ENCODE measurements around the gene FOSL2. TPM values are rescaled to one million over a fixed set of nuclear protein-coding genes. Genes with fewer than 3 reads are reported as not detected.
"Not testable (repeated sequence)": the region's sequence is repeated elsewhere in the genome, so short reads cannot be mapped to it uniquely, and the experiment has no call there.

Gene FOSL2
- total and polyA plus RNA-seq, 10 donors: 3.2 to 134 (median 91.2) TPM

DNA sequence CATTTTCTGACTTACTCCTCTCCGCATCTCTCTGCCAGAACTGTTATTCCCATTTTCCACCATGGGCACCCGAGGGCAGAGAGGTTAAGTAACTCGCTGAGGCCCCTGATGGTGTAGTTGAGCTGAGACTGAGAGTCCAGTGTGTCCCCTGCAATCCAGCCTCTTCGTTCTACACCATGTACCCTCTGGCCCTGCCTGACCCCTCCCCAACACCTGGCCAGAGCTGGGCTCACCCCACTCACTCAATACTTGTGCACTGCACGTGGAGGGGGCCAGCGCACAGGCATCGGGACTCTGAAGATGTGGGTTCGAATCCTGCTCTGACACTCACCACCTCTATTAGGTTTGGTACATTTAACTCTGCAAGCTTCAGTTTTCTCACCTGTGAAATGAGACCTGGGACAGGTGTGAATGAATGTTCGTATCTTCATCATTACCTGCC is 24.3 kb upstream of the FOSL2 start:
- DNase-seq: peak; percentile 66
- H3K4me3 ChIP-seq: no peak overlapping the region
- TF ChIP-seq, protein P1, sequence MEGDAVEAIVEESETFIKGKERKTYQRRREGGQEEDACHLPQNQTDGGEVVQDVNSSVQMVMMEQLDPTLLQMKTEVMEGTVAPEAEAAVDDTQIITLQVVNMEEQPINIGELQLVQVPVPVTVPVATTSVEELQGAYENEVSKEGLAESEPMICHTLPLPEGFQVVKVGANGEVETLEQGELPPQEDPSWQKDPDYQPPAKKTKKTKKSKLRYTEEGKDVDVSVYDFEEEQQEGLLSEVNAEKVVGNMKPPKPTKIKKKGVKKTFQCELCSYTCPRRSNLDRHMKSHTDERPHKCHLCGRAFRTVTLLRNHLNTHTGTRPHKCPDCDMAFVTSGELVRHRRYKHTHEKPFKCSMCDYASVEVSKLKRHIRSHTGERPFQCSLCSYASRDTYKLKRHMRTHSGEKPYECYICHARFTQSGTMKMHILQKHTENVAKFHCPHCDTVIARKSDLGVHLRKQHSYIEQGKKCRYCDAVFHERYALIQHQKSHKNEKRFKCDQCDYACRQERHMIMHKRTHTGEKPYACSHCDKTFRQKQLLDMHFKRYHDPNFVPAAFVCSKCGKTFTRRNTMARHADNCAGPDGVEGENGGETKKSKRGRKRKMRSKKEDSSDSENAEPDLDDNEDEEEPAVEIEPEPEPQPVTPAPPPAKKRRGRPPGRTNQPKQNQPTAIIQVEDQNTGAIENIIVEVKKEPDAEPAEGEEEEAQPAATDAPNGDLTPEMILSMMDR (IDR thresholded peaks at IDR 0.05 in 8 of 11, conservative IDR thresholded peaks at IDR 0.05 in 3 of 11): no peak
- TF ChIP-seq POLR2AphosphoS5 (IDR thresholded peaks at IDR 0.05) (no peak), POLR2A (IDR thresholded peaks at IDR 0.05) (no peak)
- peaks cover 11 to 33% (median 24%) of the 10 kb centered on the region in 6 donors for H3K4me1 ChIP-seq
- no peak overlapping the region for H3K27ac ChIP-seq
- H3K9me3 ChIP-seq: no peaks in the 10 kb centered on the region
- H3K27me3 ChIP-seq (replicated peaks in 1 of 7): peaks cover 0 to 5% (median 0%) of the 10 kb centered on the region in 7 donors
- no peaks in the 10 kb centered on the region for H3K36me3 ChIP-seq
- 85 to 93% (median 92%) methylated on average over 9 of the region's 9 CpGs for WGBS, 5 donors
- intact Hi-C loops (cut with DNase I; ENCODE audit: low total_unique reads): no loop called here

DNA sequence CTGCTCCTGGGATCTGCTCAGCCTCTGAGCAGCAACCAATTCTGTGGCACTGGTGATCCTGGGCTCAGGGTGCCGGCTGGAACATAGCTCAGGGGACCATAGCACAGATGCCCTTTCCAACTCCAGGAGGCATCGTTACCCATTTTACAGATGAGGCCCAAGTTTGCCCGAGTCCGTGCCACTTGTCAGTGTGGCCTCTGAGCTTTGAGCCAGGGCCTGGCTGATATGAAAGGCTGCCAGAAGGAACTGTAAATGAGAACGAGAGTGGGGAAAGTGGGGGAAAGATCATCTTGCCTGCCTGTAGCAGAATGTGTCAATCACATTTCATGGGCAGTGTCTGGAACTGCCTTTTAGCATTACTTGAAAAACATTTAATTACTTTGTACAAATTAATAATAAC is 23.3 kb upstream of the FOSL2 start:
- Histone ChIP-seq H3K4me1 (peaks cover 11 to 33% (median 24%) of the 10 kb centered on the region in 6 donors), H3K9me3 (no peaks in the 10 kb centered on the region), H3K27me3 (replicated peaks in 1 of 7) (peaks cover 0 to 5% (median 0%) of the 10 kb centered on the region in 7 donors), H3K4me3 (no peak overlapping the region), H3K36me3 (no peaks in the 10 kb centered on the region), H3K27ac (no peak overlapping the region)
- 64 to 75% (median 72%) methylated on average over 5 of the region's 5 CpGs for WGBS, 5 donors
- no peak for TF ChIP-seq POLR2A (IDR thresholded peaks at IDR 0.05)
- TF ChIP-seq POLR2AphosphoS5 (IDR thresholded peaks at IDR 0.05): no peak
- TF ChIP-seq, protein P1 (IDR thresholded peaks at IDR 0.05 in 8 of 11, conservative IDR thresholded peaks at IDR 0.05 in 3 of 11): no peak
- DNase-seq: no peak
- intact Hi-C loops (cut with DNase I; ENCODE audit: low total_unique reads): no loop called here

DNA sequence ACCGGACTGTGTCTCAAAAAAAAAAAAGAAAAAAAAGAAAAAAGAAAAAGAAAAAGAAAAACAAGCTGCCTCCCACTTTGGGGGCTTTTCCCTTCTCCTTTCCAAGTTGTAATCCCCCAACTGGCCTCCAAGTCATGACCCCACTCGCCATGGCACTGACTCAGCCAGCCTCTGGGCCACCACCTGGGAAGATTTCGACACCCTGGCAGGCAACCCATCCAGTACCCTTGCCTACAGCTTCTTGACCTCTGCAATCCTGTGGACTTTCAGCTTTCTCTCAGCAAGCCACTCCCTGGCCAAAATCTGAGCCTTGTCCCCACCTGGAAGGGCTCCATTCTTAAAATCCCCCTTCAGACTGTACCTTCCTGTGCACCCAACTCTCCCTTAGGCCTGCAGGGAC is 22.3 kb upstream of the FOSL2 start:
- intact Hi-C loops (cut with DNase I; ENCODE audit: low total_unique reads): no loop called here
- Histone ChIP-seq H3K4me1 (peaks cover 11 to 27% (median 23%) of the 10 kb centered on the region in 6 donors), H3K27ac (no peak overlapping the region), H3K36me3 (no peaks in the 10 kb centered on the region), H3K27me3 (replicated peaks in 1 of 7) (peaks cover 0 to 5% (median 0%) of the 10 kb centered on the region in 7 donors), H3K4me3 (no peak overlapping the region), H3K9me3 (no peaks in the 10 kb centered on the region)
- WGBS, 5 donors: 75 to 83% (median 81%) methylated on average over 3 of the region's 3 CpGs
- TF ChIP-seq POLR2A (IDR thresholded peaks at IDR 0.05) (no peak), POLR2AphosphoS5 (IDR thresholded peaks at IDR 0.05) (no peak)
- TF ChIP-seq, protein P1 (IDR thresholded peaks at IDR 0.05 in 8 of 11, conservative IDR thresholded peaks at IDR 0.05 in 3 of 11): no peak
- DNase-seq: no peak

DNA sequence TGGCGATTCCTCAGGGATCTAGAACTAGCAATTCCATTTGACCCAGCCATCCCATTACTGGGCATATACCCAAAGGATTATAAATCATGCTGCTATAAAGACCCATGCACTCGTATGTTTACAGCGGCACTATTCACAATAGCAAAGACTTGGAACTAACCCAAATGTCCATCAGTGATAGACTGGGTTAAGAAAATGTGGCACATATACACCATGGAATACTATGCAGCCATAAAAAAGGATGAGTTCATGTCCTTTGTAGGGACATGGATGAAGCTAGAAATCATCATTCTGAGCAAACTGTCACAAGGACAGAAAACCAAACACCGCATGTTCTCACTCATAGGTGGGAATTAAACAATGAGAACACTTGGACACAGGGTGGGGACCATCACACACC is 20.9 kb upstream of the FOSL2 start:
- H3K36me3 ChIP-seq; intact Hi-C loops (cut with DNase I; ENCODE audit: low total_unique reads); DNase-seq; H3K4me3 ChIP-seq; H3K9me3 ChIP-seq; H3K27ac ChIP-seq; H3K27me3 ChIP-seq (replicated peaks in 1 of 7): not testable (repeated sequence)
- 86 to 93% (median 89%) methylated on average over 3 to 4 of the region's 4 CpGs for WGBS, 5 donors
- peaks cover 7 to 13% (median 9%) of the 10 kb centered on the region in 6 donors for H3K4me1 ChIP-seq

DNA sequence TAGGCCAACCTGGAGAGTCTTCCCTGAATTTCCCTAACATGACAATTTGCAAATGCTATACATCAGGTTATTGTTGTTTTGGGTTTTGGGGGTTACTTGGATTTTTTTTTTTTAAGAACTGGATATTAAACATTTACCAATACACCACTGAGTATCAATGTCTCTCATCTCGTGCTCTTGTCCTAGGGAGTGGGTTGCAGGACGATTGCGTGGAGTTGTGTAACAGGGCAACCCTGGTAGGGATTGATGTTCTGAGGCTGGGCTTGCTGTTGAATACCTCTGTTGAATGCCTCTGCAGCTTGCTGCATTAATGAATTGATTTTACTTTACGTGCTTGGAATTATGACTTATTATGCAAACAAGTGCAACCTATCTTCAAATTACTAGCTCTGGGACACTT is 18.8 kb upstream of the FOSL2 start:
- no peak for DNase-seq
- no peaks in the 10 kb centered on the region for H3K36me3 ChIP-seq
- H3K27ac ChIP-seq: no peak overlapping the region
- peaks cover 0 to 16% (median 10%) of the 10 kb centered on the region in 6 donors for H3K4me1 ChIP-seq
- no peaks in the 10 kb centered on the region for H3K9me3 ChIP-seq
- intact Hi-C loops (cut with DNase I; ENCODE audit: low total_unique reads): no loop called here
- peaks cover 0 to 16% (median 0%) of the 10 kb centered on the region in 7 donors for H3K27me3 ChIP-seq (replicated peaks in 1 of 7)
- H3K4me3 ChIP-seq: no peak overlapping the region
- TF ChIP-seq, protein P1 (IDR thresholded peaks at IDR 0.05 in 8 of 11, conservative IDR thresholded peaks at IDR 0.05 in 3 of 11): no peak
- TF ChIP-seq POLR2AphosphoS5 (IDR thresholded peaks at IDR 0.05): no peak
- no peak for TF ChIP-seq POLR2A (IDR thresholded peaks at IDR 0.05)
- 61 to 86% (median 78%) methylated on average over 4 of the region's 4 CpGs for WGBS, 5 donors

Data from spleen (tissue), 11 donors.